H1 (cell line): ENCODE measurements around the gene ZNF423.

ENCODE experiments used
- EGR1 ChIP-seq: IDR thresholded peaks from 2 replicates; pipeline ENCODE4 v1.6.1; 2011; ENCODE audit warnings: low read depth, low read length, borderline replicate concordance
- EP300 ChIP-seq, 2 experiments: IDR thresholded peaks; 1 replicate in 1 of 2; 2 replicates in 1 of 2; pipeline ENCODE4 v1.6.1; 2011 to 2012; ENCODE audit warnings: low read depth in 2 of 2, low read length in 2 of 2, mild to moderate bottlenecking in 2 of 2, borderline replicate concordance in 1 of 2, inconsistent platforms in 1 of 2, moderate library complexity in 1 of 2
- EZH2 ChIP-seq: fragments of 200-600 bp; sonication (generic); IDR thresholded peaks from 2 replicates; pipeline ENCODE4 v1.7.1; 2012; ENCODE audit warnings: low read depth, mild to moderate bottlenecking, moderate library complexity, low read length, inconsistent platforms; ENCODE audit not compliant: severe bottlenecking
- FOSL1 ChIP-seq: IDR thresholded peaks from 2 replicates; pipeline ENCODE4 v1.6.1; 2011; ENCODE audit warnings: mild to moderate bottlenecking, low read depth, low read length, moderate library complexity; ENCODE audit not compliant: insufficient read depth
- GABPA ChIP-seq: IDR thresholded peaks from 2 replicates; pipeline ENCODE4 v1.6.1; 2011; ENCODE audit warnings: mild to moderate bottlenecking, low read length, moderate library complexity, borderline replicate concordance; ENCODE audit not compliant: insufficient read depth
- GTF2F1 ChIP-seq: IDR thresholded peaks from 2 replicates; pipeline ENCODE4 v1.6.1; 2012; ENCODE audit warnings: low read depth, low read length, improper control_type of control experiment, borderline replicate concordance
- JUN ChIP-seq: IDR thresholded peaks from 2 replicates; pipeline ENCODE4 v1.6.1; 2011; ENCODE audit warnings: low read depth, mild to moderate bottlenecking, improper control_type of control experiment, low read length
- PHF8 ChIP-seq: fragments of 200-600 bp; sonication (generic); conservative IDR thresholded peaks from 2 replicates; pipeline ENCODE4 v1.7.1; 2012; ENCODE audit warnings: low read depth, mild to moderate bottlenecking, inconsistent platforms, low read length, moderate library complexity
- POLR2A ChIP-seq, 2 experiments: IDR thresholded peaks; 1 replicate in 1 of 2; 2 replicates in 1 of 2; pipeline ENCODE4 v1.6.1; 2011; ENCODE audit warnings: low read depth in 2 of 2, low read length in 2 of 2, mild to moderate bottlenecking in 2 of 2; ENCODE audit errors: control extremely low read depth in 1 of 2
- RXRA ChIP-seq: IDR thresholded peaks from 2 replicates; pipeline ENCODE4 v1.6.1; 2011; ENCODE audit warnings: low read depth, mild to moderate bottlenecking, low read length, moderate library complexity; ENCODE audit not compliant: insufficient read depth
- TF ChIP-seq, protein P1 (sequence below), 3 experiments: IDR thresholded peaks; 1 replicate in 2 of 3; 2 replicates in 1 of 3; pipeline versions ENCODE4 v1.5.1 to v1.6.1; 2011; ENCODE audit warnings: low read length in 3 of 3, mild to moderate bottlenecking in 3 of 3, inconsistent platforms in 2 of 3, low read depth in 1 of 3, moderate library complexity in 1 of 3; ENCODE audit not compliant: insufficient read depth in 1 of 3; ENCODE audit errors: control extremely low read depth in 1 of 3
- TF ChIP-seq, protein P2 (sequence below): IDR thresholded peaks from 2 replicates; pipeline ENCODE4 v1.6.1; 2012; ENCODE audit warnings: inconsistent platforms
- TF ChIP-seq, protein P3 (sequence below): IDR thresholded peaks from 2 replicates; pipeline ENCODE4 v1.6.1; 2011; ENCODE audit warnings: low read depth, mild to moderate bottlenecking, low read length; ENCODE audit not compliant: insufficient read depth

DNA sequence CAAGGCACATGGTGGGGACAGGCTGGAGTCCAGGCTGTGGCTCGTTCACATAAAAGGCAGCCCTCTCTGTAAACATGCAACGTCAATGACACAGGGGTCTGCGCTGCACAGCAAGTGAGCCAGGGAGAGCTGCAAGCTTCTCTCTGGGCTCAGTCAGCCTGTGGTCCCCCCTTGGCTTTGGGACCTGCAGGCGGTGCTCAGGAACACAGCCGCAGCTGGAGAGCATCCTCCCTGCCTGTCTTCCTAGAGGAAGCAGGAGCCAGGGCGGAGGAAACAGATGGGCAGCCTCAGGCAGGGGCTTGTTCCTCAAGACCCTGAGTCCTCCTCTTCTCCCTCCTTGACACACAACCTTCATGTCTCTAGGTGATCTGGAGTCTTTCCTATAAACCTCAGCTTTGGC is 254.3 kb downstream of the ZNF423 start:
- TF ChIP-seq, protein P1, sequence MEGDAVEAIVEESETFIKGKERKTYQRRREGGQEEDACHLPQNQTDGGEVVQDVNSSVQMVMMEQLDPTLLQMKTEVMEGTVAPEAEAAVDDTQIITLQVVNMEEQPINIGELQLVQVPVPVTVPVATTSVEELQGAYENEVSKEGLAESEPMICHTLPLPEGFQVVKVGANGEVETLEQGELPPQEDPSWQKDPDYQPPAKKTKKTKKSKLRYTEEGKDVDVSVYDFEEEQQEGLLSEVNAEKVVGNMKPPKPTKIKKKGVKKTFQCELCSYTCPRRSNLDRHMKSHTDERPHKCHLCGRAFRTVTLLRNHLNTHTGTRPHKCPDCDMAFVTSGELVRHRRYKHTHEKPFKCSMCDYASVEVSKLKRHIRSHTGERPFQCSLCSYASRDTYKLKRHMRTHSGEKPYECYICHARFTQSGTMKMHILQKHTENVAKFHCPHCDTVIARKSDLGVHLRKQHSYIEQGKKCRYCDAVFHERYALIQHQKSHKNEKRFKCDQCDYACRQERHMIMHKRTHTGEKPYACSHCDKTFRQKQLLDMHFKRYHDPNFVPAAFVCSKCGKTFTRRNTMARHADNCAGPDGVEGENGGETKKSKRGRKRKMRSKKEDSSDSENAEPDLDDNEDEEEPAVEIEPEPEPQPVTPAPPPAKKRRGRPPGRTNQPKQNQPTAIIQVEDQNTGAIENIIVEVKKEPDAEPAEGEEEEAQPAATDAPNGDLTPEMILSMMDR (IDR thresholded peaks at IDR 0.05; ENCODE audit: control extremely low read depth in 1 of 3, insufficient read depth in 1 of 3, low read depth in 1 of 3, low read length in 3 of 3): no peak
- no peak for TF ChIP-seq PHF8
- TF ChIP-seq GABPA: no peak
- TF ChIP-seq RXRA: no peak
- TF ChIP-seq EGR1: no peak
- TF ChIP-seq GTF2F1: no peak
- no peak for TF ChIP-seq EP300 (IDR thresholded peaks at IDR 0.05; ENCODE audit: borderline replicate concordance in 1 of 2, low read depth in 2 of 2, low read length in 2 of 2)
- TF ChIP-seq POLR2A (IDR thresholded peaks at IDR 0.05; ENCODE audit: control extremely low read depth in 1 of 2, low read depth in 2 of 2, low read length in 2 of 2): no peak
- TF ChIP-seq, protein P2, sequence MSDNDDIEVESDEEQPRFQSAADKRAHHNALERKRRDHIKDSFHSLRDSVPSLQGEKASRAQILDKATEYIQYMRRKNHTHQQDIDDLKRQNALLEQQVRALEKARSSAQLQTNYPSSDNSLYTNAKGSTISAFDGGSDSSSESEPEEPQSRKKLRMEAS: no peak
- TF ChIP-seq, protein P3, sequence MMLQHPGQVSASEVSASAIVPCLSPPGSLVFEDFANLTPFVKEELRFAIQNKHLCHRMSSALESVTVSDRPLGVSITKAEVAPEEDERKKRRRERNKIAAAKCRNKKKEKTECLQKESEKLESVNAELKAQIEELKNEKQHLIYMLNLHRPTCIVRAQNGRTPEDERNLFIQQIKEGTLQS: no peak
- TF ChIP-seq JUN: no peak
- TF ChIP-seq FOSL1: no peak
- no peak for TF ChIP-seq EZH2
